ENCODE data around the gene AGAP1. TPM values are rescaled to one million over a fixed set of nuclear protein-coding genes. Genes with fewer than 3 reads are reported as not detected.

Gene AGAP1
- total RNA-seq, 2 experiments from 2014 or later, result 2.2 TPM

- POLR2A ChIA-PET, result no interaction called here
- H3K4me3 Mint-ChIP-seq, result no peak overlapping the region
Measured at GRCh38 chr2:235536711-235537110, 42.9 kb downstream of the AGAP1 start.

GRCh38 chr2:235537186-235537585 lies 43.3 kb downstream of the AGAP1 start:
- H3K27me3 Mint-ChIP-seq, result peaks cover 4% of the 10 kb centered on the region
- peaks cover 2% of the 10 kb centered on the region for H3K9me3 Mint-ChIP-seq (ENCODE audit: low read depth)
- CTCF ChIA-PET, result no interaction called here
- DNase-seq, result no peak
- H3K4me3 Mint-ChIP-seq, result no peak overlapping the region
- ATAC-seq, result no peak
- no peaks in the 10 kb centered on the region for H3K36me3 Mint-ChIP-seq (ENCODE audit: low read depth)
- POLR2A ChIA-PET, result no interaction called here
- no peaks in the 10 kb centered on the region for H3K4me1 Mint-ChIP-seq
- intact Hi-C loops (cut with DNase I, micrococcal nuclease), result no loop called here
- H3K27ac Mint-ChIP-seq, result no peak overlapping the region

More at GRCh38 chr2:235536711-235537110, 42.9 kb downstream of the AGAP1 start:
- H3K9me3 Mint-ChIP-seq (ENCODE audit: low read depth), result no peaks in the 10 kb centered on the region
- H3K27me3 Mint-ChIP-seq, result peaks cover 4% of the 10 kb centered on the region
- no peak for DNase-seq
- intact Hi-C loops (cut with DNase I, micrococcal nuclease), result no loop called here
- CTCF ChIA-PET, result no interaction called here
- H3K27ac Mint-ChIP-seq, result no peak overlapping the region
- no peaks in the 10 kb centered on the region for H3K4me1 Mint-ChIP-seq
- no peaks in the 10 kb centered on the region for H3K36me3 Mint-ChIP-seq (ENCODE audit: low read depth)
- no peak for ATAC-seq

- ChIA-PET POLR2A (no interaction called here), CTCF (no interaction called here)
- H3K27me3 Mint-ChIP-seq, result peaks cover 4% of the 10 kb centered on the region
- no peak overlapping the region for H3K4me3 Mint-ChIP-seq
- no peak overlapping the region for H3K27ac Mint-ChIP-seq
- no peaks in the 10 kb centered on the region for H3K36me3 Mint-ChIP-seq (ENCODE audit: low read depth)
- ATAC-seq (no peak), DNase-seq (no peak)
- intact Hi-C loops (cut with DNase I, micrococcal nuclease), result no loop called here
- H3K9me3 Mint-ChIP-seq (ENCODE audit: low read depth), result peaks cover 2% of the 10 kb centered on the region
- H3K4me1 Mint-ChIP-seq, result no peaks in the 10 kb centered on the region
Measured at GRCh38 chr2:235537587-235537986, 43.7 kb downstream of the AGAP1 start.

- CTCF ChIA-PET, result no interaction called here
- no peak overlapping the region for H3K27ac Mint-ChIP-seq
- H3K36me3 Mint-ChIP-seq (ENCODE audit: low read depth), result no peaks in the 10 kb centered on the region
- no peak overlapping the region for H3K4me3 Mint-ChIP-seq
- intact Hi-C loops (cut with DNase I, micrococcal nuclease), result no loop called here
- no peak for DNase-seq
- peaks cover 2% of the 10 kb centered on the region for H3K9me3 Mint-ChIP-seq (ENCODE audit: low read depth)
- H3K4me1 Mint-ChIP-seq, result no peaks in the 10 kb centered on the region
- POLR2A ChIA-PET, result no interaction called here
- ATAC-seq, result no peak
- peaks cover 4% of the 10 kb centered on the region for H3K27me3 Mint-ChIP-seq
Measured at GRCh38 chr2:235538144-235538639, 44.3 kb downstream of the AGAP1 start.

GRCh38 chr2:235538981-235539380 lies 45.1 kb downstream of the AGAP1 start:
- Mint-ChIP-seq H3K4me3 (no peak overlapping the region), H3K27ac (no peak overlapping the region), H3K4me1 (no peaks in the 10 kb centered on the region), H3K27me3 (peaks cover 4% of the 10 kb centered on the region), H3K9me3 (ENCODE audit: low read depth) (peaks cover 2% of the 10 kb centered on the region), H3K36me3 (ENCODE audit: low read depth) (no peaks in the 10 kb centered on the region)
- intact Hi-C loops (cut with DNase I, micrococcal nuclease), result no loop called here
- CTCF ChIA-PET, result no interaction called here
- no peak for ATAC-seq
- POLR2A ChIA-PET, result no interaction called here
- DNase-seq, result no peak

- DNase-seq (no peak), ATAC-seq (no peak)
- Mint-ChIP-seq H3K36me3 (ENCODE audit: low read depth) (no peaks in the 10 kb centered on the region), H3K4me1 (no peaks in the 10 kb centered on the region), H3K4me3 (no peak overlapping the region), H3K9me3 (ENCODE audit: low read depth) (peaks cover 2% of the 10 kb centered on the region), H3K27me3 (peaks cover 4% of the 10 kb centered on the region), H3K27ac (no peak overlapping the region)
- intact Hi-C loops (cut with DNase I, micrococcal nuclease), result no loop called here
- POLR2A ChIA-PET, result no interaction called here
- CTCF ChIA-PET, result no interaction called here
Measured at GRCh38 chr2:235539773-235540172, 45.9 kb downstream of the AGAP1 start.

GRCh38 chr2:235541016-235541415 lies 47.2 kb downstream of the AGAP1 start:
- ATAC-seq (no peak), DNase-seq (no peak)
- ChIA-PET POLR2A (no interaction called here), CTCF (no interaction called here)
- Mint-ChIP-seq H3K27me3 (peaks cover 7% of the 10 kb centered on the region), H3K4me3 (no peak overlapping the region), H3K4me1 (no peaks in the 10 kb centered on the region), H3K27ac (no peak overlapping the region), H3K9me3 (ENCODE audit: low read depth) (peaks cover 2% of the 10 kb centered on the region), H3K36me3 (ENCODE audit: low read depth) (no peaks in the 10 kb centered on the region)
- intact Hi-C loops (cut with DNase I, micrococcal nuclease), result no loop called here

GRCh38 chr2:235541838-235542549 lies 48.2 kb downstream of the AGAP1 start:
- ATAC-seq, result no peak
- no peak overlapping the region for H3K27ac Mint-ChIP-seq
- peaks cover 3% of the 10 kb centered on the region for H3K27me3 Mint-ChIP-seq
- intact Hi-C loops (cut with DNase I, micrococcal nuclease), result no loop called here
- no peaks in the 10 kb centered on the region for H3K36me3 Mint-ChIP-seq (ENCODE audit: low read depth)
- H3K4me3 Mint-ChIP-seq, result no peak overlapping the region
- H3K4me1 Mint-ChIP-seq, result no peaks in the 10 kb centered on the region
- H3K9me3 Mint-ChIP-seq (ENCODE audit: low read depth), result peaks cover 2% of the 10 kb centered on the region
- ChIA-PET CTCF (no interaction called here), POLR2A (no interaction called here)
- no peak for DNase-seq

GRCh38 chr2:235542733-235543127 lies 48.9 kb downstream of the AGAP1 start:
- CTCF ChIA-PET, result no interaction called here
- Mint-ChIP-seq H3K4me3 (no peak overlapping the region), H3K36me3 (ENCODE audit: low read depth) (no peaks in the 10 kb centered on the region), H3K27ac (no peak overlapping the region), H3K27me3 (peaks cover 3% of the 10 kb centered on the region), H3K4me1 (no peaks in the 10 kb centered on the region), H3K9me3 (ENCODE audit: low read depth) (peaks cover 2% of the 10 kb centered on the region)
- no peak for ATAC-seq
- intact Hi-C loops (cut with DNase I, micrococcal nuclease), result no loop called here
- no peak for DNase-seq
- POLR2A ChIA-PET, result no interaction called here

- ATAC-seq, result no peak
- no peaks in the 10 kb centered on the region for H3K36me3 Mint-ChIP-seq (ENCODE audit: low read depth)
- peaks cover 2% of the 10 kb centered on the region for H3K9me3 Mint-ChIP-seq (ENCODE audit: low read depth)
- H3K4me3 Mint-ChIP-seq, result no peak overlapping the region
- DNase-seq, result peak; percentile 33
- POLR2A ChIA-PET, result no interaction called here
- no peak overlapping the region for H3K27ac Mint-ChIP-seq
- no peaks in the 10 kb centered on the region for H3K4me1 Mint-ChIP-seq
- H3K27me3 Mint-ChIP-seq, result peaks cover 3% of the 10 kb centered on the region
- intact Hi-C loops (cut with DNase I, micrococcal nuclease), result no loop called here
- CTCF ChIA-PET, result no interaction called here
Measured at GRCh38 chr2:235543128-235543750, 49.4 kb downstream of the AGAP1 start.

- Mint-ChIP-seq H3K27ac (no peak overlapping the region), H3K27me3 (peaks cover 3% of the 10 kb centered on the region), H3K36me3 (ENCODE audit: low read depth) (no peaks in the 10 kb centered on the region), H3K4me1 (no peaks in the 10 kb centered on the region), H3K4me3 (no peak overlapping the region), H3K9me3 (ENCODE audit: low read depth) (peaks cover 2% of the 10 kb centered on the region)
- no peak for ATAC-seq
- no peak for DNase-seq
- ChIA-PET CTCF (no interaction called here), POLR2A (no interaction called here)
- intact Hi-C loops (cut with DNase I, micrococcal nuclease), result no loop called here
Measured at GRCh38 chr2:235543851-235544688, 50.2 kb downstream of the AGAP1 start.

- no peak for ATAC-seq
- Mint-ChIP-seq H3K4me1 (no peaks in the 10 kb centered on the region), H3K27me3 (peaks cover 3% of the 10 kb centered on the region), H3K27ac (no peak overlapping the region), H3K9me3 (ENCODE audit: low read depth) (peaks cover 2% of the 10 kb centered on the region), H3K36me3 (ENCODE audit: low read depth) (no peaks in the 10 kb centered on the region), H3K4me3 (no peak overlapping the region)
- no peak for DNase-seq
- CTCF ChIA-PET, result no interaction called here
- POLR2A ChIA-PET, result no interaction called here
- intact Hi-C loops (cut with DNase I, micrococcal nuclease), result no loop called here
Measured at GRCh38 chr2:235544689-235544969, 50.8 kb downstream of the AGAP1 start.
